Ovary (tissue), 9 donors: Measurements from ENCODE around the gene KMT5C. TPM values are rescaled to one million over a fixed set of nuclear protein-coding genes. Genes with fewer than 3 reads are reported as not detected.

Experiments used
- DNase-seq, 5 donors: peaks; one replicate each; pipeline ENCODE4 v3.0.0-alpha.2; 2019 to 2020
- H3K27ac ChIP-seq, 2 donors: fragments of 200-600 bp; one replicate each; pipeline versions ENCODE4 v1.5.1 to v1.8.0; 2019 to 2022
- H3K27me3 ChIP-seq: fragments of 200-600 bp; one replicate; pipeline ENCODE4 v1.8.0; 2022
- H3K36me3 ChIP-seq: fragments of 200-600 bp; sonication (generic); one replicate; pipeline ENCODE4 v1.5.1; 2019
- H3K4me1 ChIP-seq: one replicate; pipeline ENCODE4 v1.8.1; 2013; ENCODE audit warnings: mild to moderate bottlenecking, moderate library complexity; ENCODE audit not compliant: insufficient read depth
- H3K4me3 ChIP-seq: fragments of 200-600 bp; sonication (generic); one replicate; pipeline ENCODE4 v1.5.1; 2017
- H3K9me3 ChIP-seq, 2 donors: fragments of 200-600 bp in 1 of 2; sonication (generic) in 1 of 2; one replicate each; pipeline versions ENCODE4 v1.5.1 to v1.8.1; 2013 to 2019; ENCODE audit warnings: mild to moderate bottlenecking in 1 of 2, moderate library complexity in 1 of 2
- CTCF ChIP-seq, 3 donors: fragments of 450-650 bp in 2 of 3; fragments of 200-600 bp in 1 of 3; IDR thresholded peaks; one replicate each; pipeline versions ENCODE4 v1.5.1 to v1.8.0; 2016 to 2022; ENCODE audit warnings: antibody characterized with exemption in 3 of 3, mild to moderate bottlenecking in 1 of 3
- EP300 ChIP-seq: sonication (generic); formaldehyde crosslinking; IDR thresholded peaks from one replicate; pipeline ENCODE4 v1.6.1; 2017; ENCODE audit warnings: antibody characterized with exemption
- POLR2A ChIP-seq: fragments of 450-650 bp; IDR thresholded peaks from one replicate; pipeline ENCODE4 v1.6.1; 2017; ENCODE audit warnings: antibody characterized with exemption, mild to moderate bottlenecking, moderate library complexity
- WGBS, 3 donors: extraction: QIAGEN DNeasy Blood & Tissue Kit in 1 of 3; methylation state at CpG; one replicate each; pipeline versions ENCODE4 v1.1.5 to v1.1.7; 2013 to 2017; 5-methylcytosine and 5-hydroxymethylcytosine counted together
- intact Hi-C, 4 donors: fragments of 100-400 bp; cut with DNase I; formaldehyde crosslinking; loops; one replicate each; pipeline versions ENCODE4 v1.11.0 to v1.15.1; 2022 to 2023
- polyA plus RNA-seq, 2 donors: library from polyadenylated mRNA; stranded (reverse); fragments of 200-250 nt in 1 of 2; fragments of 350-450 nt in 1 of 2; fragmentation: Illumina TruSeq in 1 of 2; extraction: RNeasy Lipid Tissue Mini Kit (QIAGEN cat#74804) in 1 of 2; gene quantifications; one replicate each; pipeline ENCODE4 v1.2.3, GENCODE V29; 2013 to 2014
- total RNA-seq, 7 donors: library from RNA; depleted of rRNA in 2 of 7; stranded (reverse); fragments of >200 nt in 2 of 7; fragmentation: NEBNext Ultra II Directional in 3 of 7; extraction: Animal tissue kit (Norgen Biotek cat#: 25700) in 3 of 7; gene quantifications; one replicate each; pipeline versions ENCODE4 v1.1.0 to v1.2.4, GENCODE V29; 2016 to 2023
- donor health status: DM: no; HTN: no; CAD: no; lungs with moderate emphysema.
- donor health status: DM: no; HTN: no; CAD: no.
- donor health status: Bipolar disorder and iron deficiency.
- donor health status: DM: yes; HTN: yes; CAD: no.
- donor health status: DM: no; HTN: no; CAD: no.
- donor health status: DM: yes; HTN: yes; CAD: no.

The KMT5C gene
- total and polyA plus RNA-seq, 9 donors: 0.37 to 26.2 (median 11.9) TPM

- TF ChIP-seq EP300 (no peak), POLR2A (no peak), CTCF (IDR thresholded peaks at IDR 0.05) (no peak)
- peak in 3 of 5 donors; percentile 42 to 54 (median 50) for DNase-seq
- H3K36me3 ChIP-seq: no peaks in the 10 kb centered on the region
- intact Hi-C loops: no loop called here
- no peaks in the 10 kb centered on the region for H3K27me3 ChIP-seq
- peaks cover 4% of the 10 kb centered on the region for H3K4me1 ChIP-seq
- WGBS, 3 donors: 19 to 42% (median 28%) methylated on average over 47 of the region's 47 CpGs
- H3K9me3 ChIP-seq: no peaks in the 10 kb centered on the region
- no peak overlapping the region for H3K4me3 ChIP-seq
- peak overlapping the region; percentile 37 to 47 for H3K27ac ChIP-seq
These were observed 26.8 kb upstream of the KMT5C start for GRCh38 chr19:55312621-55313512.

GRCh38 chr19:55314396-55314795, 25.3 kb upstream of the KMT5C start:
- Histone ChIP-seq H3K4me1 (peaks cover 4% of the 10 kb centered on the region), H3K27me3 (no peaks in the 10 kb centered on the region), H3K4me3 (no peak overlapping the region), H3K9me3 (no peaks in the 10 kb centered on the region), H3K27ac (no peak overlapping the region), H3K36me3 (no peaks in the 10 kb centered on the region)
- TF ChIP-seq POLR2A (no peak), EP300 (no peak), CTCF (IDR thresholded peaks at IDR 0.05) (no peak)
- intact Hi-C loops: no loop called here
- no peak for DNase-seq
- 88 to 96% (median 92%) methylated on average over 8 of the region's 8 CpGs for WGBS, 3 donors

GRCh38 chr19:55315956-55316525, 23.6 kb upstream of the KMT5C start:
- TF ChIP-seq CTCF (IDR thresholded peaks at IDR 0.05) (no peak), POLR2A (no peak)
- Histone ChIP-seq H3K4me1 (peaks cover 4% of the 10 kb centered on the region), H3K36me3 (no peaks in the 10 kb centered on the region), H3K27me3 (no peaks in the 10 kb centered on the region), H3K27ac (no peak overlapping the region), H3K4me3 (no peak overlapping the region), H3K9me3 (no peaks in the 10 kb centered on the region)
- DNase-seq: no peak
- intact Hi-C loops: no loop called here
- WGBS, 3 donors: 86 to 91% (median 87%) methylated on average over 13 of the region's 13 CpGs

GRCh38 chr19:55316646-55317045, 23.0 kb upstream of the KMT5C start:
- Histone ChIP-seq H3K4me1 (peaks cover 4% of the 10 kb centered on the region), H3K9me3 (no peaks in the 10 kb centered on the region), H3K4me3 (no peak overlapping the region), H3K36me3 (no peaks in the 10 kb centered on the region), H3K27me3 (no peaks in the 10 kb centered on the region), H3K27ac (no peak overlapping the region)
- intact Hi-C loops: no loop called here
- no peak for DNase-seq
- no peak for TF ChIP-seq POLR2A
- no peak for TF ChIP-seq CTCF (IDR thresholded peaks at IDR 0.05)
- TF ChIP-seq EP300: no peak
- WGBS, 3 donors: 84 to 89% (median 88%) methylated on average over 8 of the region's 8 CpGs
